ENCODE measurements around the gene R3HDM1. TPM values are rescaled to one million over a fixed set of nuclear protein-coding genes. Genes with fewer than 3 reads are reported as not detected.
A peak's percentile ranks its signal among the peaks of the same experiment; 100 is the strongest.

R3HDM1 gene
- total and polyA plus RNA-seq, 4 experiments from 2014 or later, result 8.2 to 42.3 (median 32.2) TPM

DNA sequence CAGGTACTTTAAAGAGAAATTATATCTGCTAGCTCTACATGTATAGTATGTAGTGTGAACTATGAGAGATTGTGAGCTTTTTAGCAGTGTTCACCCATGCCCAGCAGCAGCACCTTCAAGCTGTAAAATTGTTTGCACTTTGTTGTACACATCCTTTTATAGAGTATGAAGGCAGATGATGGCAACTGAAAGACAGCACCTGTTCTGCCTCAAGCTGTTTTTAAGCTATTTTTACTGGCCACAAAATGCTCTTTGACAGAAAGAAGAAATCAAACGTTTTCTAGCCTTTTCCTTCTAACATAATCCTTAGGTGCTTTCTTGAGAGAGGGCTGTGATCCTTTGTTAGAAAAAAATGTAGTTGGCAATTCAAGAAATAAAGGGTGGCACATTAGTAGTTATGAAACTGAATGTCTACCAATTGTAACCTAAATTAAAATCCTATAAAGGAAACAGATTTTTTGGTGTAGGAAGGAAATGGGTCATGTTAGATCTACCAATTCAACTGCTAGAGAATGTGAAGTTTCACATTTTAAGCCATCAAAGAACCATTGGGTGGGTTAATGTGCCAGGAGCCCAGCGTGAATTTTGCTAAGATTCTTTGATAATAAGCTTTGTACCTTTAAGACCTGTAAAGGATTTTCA, 59.5 kb downstream of the R3HDM1 start:
- peak in 3 of 5 donors; percentile 1 to 16 (median 9) for DNase-seq
- peaks cover 0 to 17% (median 8%) of the 10 kb centered on the region in 8 donors for H3K9me3 Mint-ChIP-seq
- Histone ChIP-seq H3K36me3 (ENCODE audit: insufficient read depth, low read length) (no peaks in the 10 kb centered on the region), H3K9me3 (ENCODE audit: control insufficient read depth in 1 of 2, low read length in 2 of 2) (no peaks in the 10 kb centered on the region), H3K27ac (ENCODE audit: low read depth, low read length) (no peak overlapping the region), H3K27me3 (ENCODE audit: insufficient read depth, low read length) (no peaks in the 10 kb centered on the region), H3K4me1 (ENCODE audit: insufficient read depth, low read length) (peaks cover 18% of the 10 kb centered on the region), H3K4me3 (ENCODE audit: low read length in 2 of 2) (no peak overlapping the region)
- H3K4me3 Mint-ChIP-seq, result peak overlapping the region in 6 of 8 donors; percentile 8 to 52 (median 36)
- H3K27me3 Mint-ChIP-seq, result no peaks in the 10 kb centered on the region
- CTCF ChIA-PET (ENCODE audit: partially characterized antibody), result interaction anchor here (0.7 to 1.4 kb wide), 5 partner anchors 10 to 587 kb away, joined by 3 to 5 read pairs (median 3); partner anchors contain the start of genes R3HDM1 and ZRANB3
- H3K36me3 Mint-ChIP-seq, result peaks cover 10 to 17% of the 10 kb centered on the region in 2 donors
- peak overlapping the region in 5 of 7 donors; percentile 31 to 84 (median 51) for H3K27ac Mint-ChIP-seq
- POLR2A ChIA-PET (ENCODE audit: partially characterized antibody), result no interaction called here
- intact Hi-C loops (cut with micrococcal nuclease), result no loop called here
- H3K4me1 Mint-ChIP-seq, result peaks cover 29 to 41% (median 29%) of the 10 kb centered on the region in 4 donors

DNA sequence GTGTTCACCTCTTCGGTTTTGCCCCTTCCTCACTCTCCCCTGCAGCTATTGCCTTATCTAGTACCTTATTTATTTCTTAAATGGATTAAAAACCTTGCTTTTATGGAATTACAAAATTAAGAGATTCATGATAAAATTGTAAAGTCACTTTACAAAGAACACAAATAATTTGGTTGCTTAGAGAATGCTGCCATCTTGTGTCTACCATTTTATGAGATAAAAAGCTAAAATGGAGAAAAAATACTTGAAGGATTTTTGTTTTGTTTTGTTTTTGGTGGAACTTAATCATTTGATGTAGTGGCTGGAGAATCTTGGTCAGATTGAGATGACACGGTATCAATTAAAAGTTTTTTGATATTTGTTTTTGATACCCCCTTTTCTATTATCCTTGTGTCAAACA, 69.6 kb downstream of the R3HDM1 start:
- Mint-ChIP-seq H3K27me3 (no peaks in the 10 kb centered on the region), H3K27ac (no peak overlapping the region), H3K36me3 (peaks cover 16 to 19% of the 10 kb centered on the region in 2 donors), H3K4me1 (peaks cover 0 to 5% (median 3%) of the 10 kb centered on the region in 4 donors), H3K9me3 (no peaks in the 10 kb centered on the region), H3K4me3 (no peak overlapping the region)
- Histone ChIP-seq H3K4me1 (ENCODE audit: insufficient read depth, low read length) (no peaks in the 10 kb centered on the region), H3K9me3 (ENCODE audit: control insufficient read depth in 1 of 2, low read length in 2 of 2) (no peaks in the 10 kb centered on the region), H3K36me3 (ENCODE audit: insufficient read depth, low read length) (peaks cover 6% of the 10 kb centered on the region), H3K27ac (ENCODE audit: low read depth, low read length) (no peak overlapping the region), H3K27me3 (ENCODE audit: insufficient read depth, low read length) (no peaks in the 10 kb centered on the region), H3K4me3 (ENCODE audit: low read length in 2 of 2) (no peak overlapping the region)
- intact Hi-C loops (cut with micrococcal nuclease), result loop anchor here (1.0 kb wide), 2 partner anchors 128 to 597 kb away; no protein-coding TSS in a partner anchor
- DNase-seq, result peak in 2 of 5 donors; percentile 0 to 1
- ChIA-PET CTCF (ENCODE audit: partially characterized antibody) (interaction anchor here (1.5 to 4.7 kb wide), 4 partner anchors 10 to 612 kb away, joined by 5 to 33 read pairs (median 6); no protein-coding TSS in a partner anchor), POLR2A (ENCODE audit: partially characterized antibody) (no interaction called here)

DNA sequence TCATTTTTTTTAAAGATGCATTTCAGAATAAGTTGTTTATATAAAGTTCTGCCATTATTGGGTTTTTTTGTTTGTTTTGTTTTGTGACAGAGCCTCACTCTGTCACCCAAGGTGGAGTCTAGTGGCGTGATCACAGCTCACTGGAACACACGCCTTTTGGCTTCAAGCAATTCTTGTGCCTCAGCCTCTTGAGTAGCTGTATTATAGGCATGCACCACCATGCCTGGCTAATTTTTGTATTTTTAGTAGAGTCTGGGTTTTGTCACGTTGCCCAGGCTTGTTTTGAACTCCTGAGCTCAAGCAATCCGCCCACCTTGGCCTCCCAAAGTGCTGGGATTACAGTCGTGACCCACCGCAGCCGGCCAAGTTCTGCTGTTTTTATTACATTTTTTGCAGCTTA, 72.3 kb downstream of the R3HDM1 start:
- no peak overlapping the region for H3K27ac Mint-ChIP-seq
- CTCF ChIA-PET (ENCODE audit: partially characterized antibody), result interaction anchor here (1.1 to 1.9 kb wide), 3 partner anchors 13 to 599 kb away, joined by 3 to 6 read pairs (median 5); no protein-coding TSS in a partner anchor

GRCh38 chr2:135607561-135607960, 76.3 kb downstream of the R3HDM1 start:
- POLR2A ChIA-PET (ENCODE audit: partially characterized antibody), result no interaction called here
- no peaks in the 10 kb centered on the region for H3K27me3 Mint-ChIP-seq
- no peak overlapping the region for H3K4me3 Mint-ChIP-seq
- H3K4me1 ChIP-seq (ENCODE audit: insufficient read depth, low read length), result no peaks in the 10 kb centered on the region
- H3K9me3 ChIP-seq (ENCODE audit: control insufficient read depth in 1 of 2, low read length in 2 of 2), result no peaks in the 10 kb centered on the region
- H3K36me3 ChIP-seq (ENCODE audit: insufficient read depth, low read length), result peaks cover 8% of the 10 kb centered on the region
- no peak overlapping the region for H3K27ac ChIP-seq (ENCODE audit: low read depth, low read length)
- intact Hi-C loops (cut with micrococcal nuclease), result no loop called here
- CTCF ChIA-PET (ENCODE audit: partially characterized antibody), result no interaction called here
- H3K4me1 Mint-ChIP-seq, result no peaks in the 10 kb centered on the region
- H3K27ac Mint-ChIP-seq, result no peak overlapping the region
- no peaks in the 10 kb centered on the region for H3K27me3 ChIP-seq (ENCODE audit: insufficient read depth, low read length)
- peaks cover 29 to 30% of the 10 kb centered on the region in 2 donors for H3K36me3 Mint-ChIP-seq
- H3K9me3 Mint-ChIP-seq, result no peaks in the 10 kb centered on the region
- no peak overlapping the region for H3K4me3 ChIP-seq (ENCODE audit: low read length in 2 of 2)
- DNase-seq, result no peak

More for the DNA sequence above, 72.3 kb downstream of the R3HDM1 start:
- H3K27me3 Mint-ChIP-seq, result no peaks in the 10 kb centered on the region
- Histone ChIP-seq H3K9me3 (ENCODE audit: control insufficient read depth in 1 of 2, low read length in 2 of 2) (no peaks in the 10 kb centered on the region), H3K4me3 (ENCODE audit: low read length in 2 of 2) (no peak overlapping the region), H3K27me3 (ENCODE audit: insufficient read depth, low read length) (no peaks in the 10 kb centered on the region), H3K27ac (ENCODE audit: low read depth, low read length) (no peak overlapping the region), H3K36me3 (ENCODE audit: insufficient read depth, low read length) (peaks cover 9% of the 10 kb centered on the region), H3K4me1 (ENCODE audit: insufficient read depth, low read length) (no peaks in the 10 kb centered on the region)
- intact Hi-C loops (cut with micrococcal nuclease), result no loop called here
- no peak for DNase-seq
- no peaks in the 10 kb centered on the region for H3K9me3 Mint-ChIP-seq
- POLR2A ChIA-PET (ENCODE audit: partially characterized antibody), result no interaction called here
- peaks cover 0 to 3% (median 3%) of the 10 kb centered on the region in 4 donors for H3K4me1 Mint-ChIP-seq
- H3K4me3 Mint-ChIP-seq, result no peak overlapping the region
- peaks cover 19 to 23% of the 10 kb centered on the region in 2 donors for H3K36me3 Mint-ChIP-seq

DNA sequence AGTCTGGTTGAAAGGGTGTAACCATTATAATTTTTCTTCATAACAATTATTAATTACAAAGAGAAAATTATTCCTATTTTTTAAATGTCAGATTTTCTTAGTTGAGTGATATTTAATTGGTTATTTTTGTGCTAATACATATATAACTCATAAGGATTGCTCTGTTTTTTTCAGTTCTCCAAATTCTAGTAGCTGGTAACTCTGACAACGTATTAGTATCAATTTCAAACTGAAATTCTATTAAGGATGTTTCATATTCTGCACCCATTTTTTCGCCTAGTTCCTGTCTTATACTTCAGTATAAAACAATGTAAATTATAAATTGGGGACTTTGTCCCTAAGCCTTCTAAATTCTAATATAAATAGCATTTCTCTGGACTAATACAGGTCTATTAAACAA, 81.0 kb downstream of the R3HDM1 start:
- ChIA-PET CTCF (ENCODE audit: partially characterized antibody) (no interaction called here), POLR2A (ENCODE audit: partially characterized antibody) (no interaction called here)
- no peak overlapping the region for H3K27ac ChIP-seq (ENCODE audit: low read depth, low read length)
- H3K4me3 ChIP-seq (ENCODE audit: low read length in 2 of 2), result no peak overlapping the region
- H3K36me3 Mint-ChIP-seq, result peaks cover 13 to 18% of the 10 kb centered on the region in 2 donors
- H3K9me3 ChIP-seq (ENCODE audit: control insufficient read depth in 1 of 2, low read length in 2 of 2), result no peaks in the 10 kb centered on the region
- intact Hi-C loops (cut with micrococcal nuclease), result no loop called here
- H3K9me3 Mint-ChIP-seq, result no peaks in the 10 kb centered on the region
- no peaks in the 10 kb centered on the region for H3K27me3 Mint-ChIP-seq
- H3K4me1 ChIP-seq (ENCODE audit: insufficient read depth, low read length), result no peaks in the 10 kb centered on the region
- no peaks in the 10 kb centered on the region for H3K27me3 ChIP-seq (ENCODE audit: insufficient read depth, low read length)
- H3K36me3 ChIP-seq (ENCODE audit: insufficient read depth, low read length), result no peaks in the 10 kb centered on the region
- H3K4me1 Mint-ChIP-seq, result no peaks in the 10 kb centered on the region
- no peak for DNase-seq
- no peak overlapping the region for H3K4me3 Mint-ChIP-seq
- no peak overlapping the region for H3K27ac Mint-ChIP-seq

DNA sequence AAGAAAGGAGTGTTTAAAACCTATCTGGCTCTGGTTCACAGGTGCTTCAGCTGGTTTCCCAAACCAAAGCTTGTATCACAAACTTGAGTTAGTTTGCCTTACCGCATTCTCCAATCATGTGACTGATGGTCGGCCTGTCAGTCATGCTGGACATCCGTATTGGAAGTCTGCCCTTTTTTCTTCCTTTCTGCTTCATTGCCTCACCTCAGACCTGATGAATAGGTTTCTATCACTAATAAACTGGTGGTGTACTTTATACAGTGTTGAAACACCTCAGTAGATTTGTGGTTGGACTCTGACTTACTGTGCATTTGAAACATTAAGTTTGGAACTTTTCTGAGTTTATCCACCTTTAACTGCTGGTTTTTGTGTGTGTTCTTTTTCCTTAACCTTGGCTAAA, 84.1 kb downstream of the R3HDM1 start:
- Mint-ChIP-seq H3K27me3 (no peaks in the 10 kb centered on the region), H3K36me3 (peaks cover 6 to 8% of the 10 kb centered on the region in 2 donors), H3K4me3 (no peak overlapping the region), H3K4me1 (no peaks in the 10 kb centered on the region), H3K9me3 (no peaks in the 10 kb centered on the region), H3K27ac (peak overlapping the region in 1 of 7 donors; percentile 36)
- Histone ChIP-seq H3K4me3 (ENCODE audit: low read length in 2 of 2) (no peak overlapping the region), H3K36me3 (ENCODE audit: insufficient read depth, low read length) (no peaks in the 10 kb centered on the region), H3K27me3 (ENCODE audit: insufficient read depth, low read length) (no peaks in the 10 kb centered on the region), H3K27ac (ENCODE audit: low read depth, low read length) (no peak overlapping the region), H3K9me3 (ENCODE audit: control insufficient read depth in 1 of 2, low read length in 2 of 2) (no peaks in the 10 kb centered on the region), H3K4me1 (ENCODE audit: insufficient read depth, low read length) (no peaks in the 10 kb centered on the region)
- DNase-seq, result no peak
- ChIA-PET CTCF (ENCODE audit: partially characterized antibody) (no interaction called here), POLR2A (ENCODE audit: partially characterized antibody) (no interaction called here)
- intact Hi-C loops (cut with micrococcal nuclease), result no loop called here

GRCh38 chr2:135617501-135618015, 86.3 kb downstream of the R3HDM1 start:
- no peak overlapping the region for H3K27ac ChIP-seq (ENCODE audit: low read depth, low read length)
- H3K4me1 ChIP-seq (ENCODE audit: insufficient read depth, low read length), result no peaks in the 10 kb centered on the region
- no peaks in the 10 kb centered on the region for H3K36me3 ChIP-seq (ENCODE audit: insufficient read depth, low read length)
- Mint-ChIP-seq H3K4me1 (no peaks in the 10 kb centered on the region), H3K27ac (no peak overlapping the region), H3K9me3 (no peaks in the 10 kb centered on the region), H3K36me3 (peaks cover 13 to 20% of the 10 kb centered on the region in 2 donors), H3K27me3 (no peaks in the 10 kb centered on the region), H3K4me3 (no peak overlapping the region)
- H3K27me3 ChIP-seq (ENCODE audit: insufficient read depth, low read length), result no peaks in the 10 kb centered on the region
- ChIA-PET CTCF (ENCODE audit: partially characterized antibody) (interaction anchor here (0.9 kb wide), 1 partner anchor 26 kb away, joined by 3 read pairs; no protein-coding TSS in a partner anchor), POLR2A (ENCODE audit: partially characterized antibody) (no interaction called here)
- intact Hi-C loops (cut with micrococcal nuclease), result no loop called here
- no peak overlapping the region for H3K4me3 ChIP-seq (ENCODE audit: low read length in 2 of 2)
- no peaks in the 10 kb centered on the region for H3K9me3 ChIP-seq (ENCODE audit: control insufficient read depth in 1 of 2, low read length in 2 of 2)
- no peak for DNase-seq

All from CD4-positive, alpha-beta memory T cell (primary cell).